Spleen (tissue), 7 donors: ENCODE results near the gene CYBA.
A peak's percentile ranks its signal among the peaks of the same experiment; 100 is the strongest.

ENCODE experiments used
- CTCF ChIP-seq, 11 experiments: fragments of 200-600 bp in 7 of 11; fragments of 450-650 bp in 4 of 11; sonication (generic) in 4 of 11; IDR thresholded peaks in 8 of 11; conservative IDR thresholded peaks in 3 of 11; 1 replicate in 7 of 11; 2 replicates in 4 of 11; pipeline versions ENCODE4 v1.4.0 to v1.8.0; 2016 to 2021; ENCODE audit warnings: antibody characterized with exemption in 11 of 11, inconsistent platforms in 4 of 11, mild to moderate bottlenecking in 1 of 11
- POLR2A ChIP-seq, 3 donors: fragments of 450-650 bp; IDR thresholded peaks; one replicate each; pipeline ENCODE4 v1.5.1; 2017; ENCODE audit warnings: antibody characterized with exemption in 3 of 3, mild to moderate bottlenecking in 1 of 3
- POLR2AphosphoS5 ChIP-seq, 3 donors: sonication (generic); formaldehyde crosslinking; IDR thresholded peaks; one replicate each; pipeline ENCODE4 v1.5.1; 2017; ENCODE audit warnings: antibody characterized with exemption in 3 of 3
- donor health status: DM: no; HTN: no; CAD: no; lungs with moderate emphysema.
- donor health status: DM: no; HTN: no; CAD: no.
- donor health status: DM: no; HTN: no; CAD: no.

- TF ChIP-seq CTCF (IDR thresholded peaks at IDR 0.05 in 8 of 11, conservative IDR thresholded peaks at IDR 0.05 in 3 of 11), result peak; percentile 31 to 71 (median 51)
- TF ChIP-seq POLR2A (IDR thresholded peaks at IDR 0.05), result no peak
- peak; percentile 77 to 79 (median 78) for TF ChIP-seq POLR2AphosphoS5 (IDR thresholded peaks at IDR 0.05)
Observed at GRCh38 chr16:88681084-88681680, 30.3 kb upstream of the CYBA start.
